Spleen (tissue), 11 donors: Measurements from ENCODE around the gene RBBP7. TPM values are rescaled to one million over a fixed set of nuclear protein-coding genes. Genes with fewer than 3 reads are reported as not detected.
A peak's percentile ranks its signal among the peaks of the same experiment; 100 is the strongest.

Source experiments
- DNase-seq: peaks from one replicate; pipeline ENCODE4 v3.0.0-alpha.2; 2020
- H3K27ac ChIP-seq, 8 donors: fragments of 200-600 bp; sonication (generic) in 7 of 8; 1 replicate in 4 of 8; 2 replicates in 4 of 8; pipeline versions ENCODE4 v1.5.0 to v1.8.0; 2016 to 2021; ENCODE audit warnings: inconsistent platforms in 4 of 8, mild to moderate bottlenecking in 4 of 8, moderate library complexity in 1 of 8
- H3K27me3 ChIP-seq, 7 donors: fragments of 200-600 bp; sonication (generic) in 6 of 7; replicated peaks in 1 of 7; 1 replicate in 4 of 7; 2 replicates in 3 of 7; pipeline versions ENCODE4 v1.5.0 to v1.8.0; 2016 to 2021; ENCODE audit warnings: inconsistent platforms in 3 of 7, mild to moderate bottlenecking in 1 of 7
- H3K36me3 ChIP-seq, 6 donors: fragments of 200-600 bp; sonication (generic) in 5 of 6; 1 replicate in 4 of 6; 2 replicates in 2 of 6; pipeline versions ENCODE4 v1.5.0 to v1.8.0; 2016 to 2021; ENCODE audit warnings: inconsistent platforms in 2 of 6
- H3K4me1 ChIP-seq, 6 donors: fragments of 200-600 bp; sonication (generic) in 5 of 6; 1 replicate in 3 of 6; 2 replicates in 3 of 6; pipeline versions ENCODE4 v1.5.0 to v1.8.0; 2016 to 2021; ENCODE audit warnings: inconsistent platforms in 3 of 6
- H3K4me3 ChIP-seq, 8 donors: fragments of 200-600 bp; sonication (generic) in 7 of 8; 1 replicate in 4 of 8; 2 replicates in 4 of 8; pipeline versions ENCODE4 v1.5.0 to v1.8.0; 2016 to 2021; ENCODE audit warnings: inconsistent platforms in 4 of 8, mild to moderate bottlenecking in 4 of 8, moderate library complexity in 2 of 8
- H3K9me3 ChIP-seq, 8 donors: fragments of 200-600 bp; sonication (generic) in 7 of 8; 1 replicate in 4 of 8; 2 replicates in 4 of 8; pipeline versions ENCODE4 v1.5.0 to v1.8.0; 2016 to 2021; ENCODE audit warnings: inconsistent platforms in 4 of 8
- CTCF ChIP-seq, 11 experiments: fragments of 200-600 bp in 7 of 11; fragments of 450-650 bp in 4 of 11; sonication (generic) in 4 of 11; IDR thresholded peaks in 8 of 11; conservative IDR thresholded peaks in 3 of 11; 1 replicate in 7 of 11; 2 replicates in 4 of 11; pipeline versions ENCODE4 v1.4.0 to v1.8.0; 2016 to 2021; ENCODE audit warnings: antibody characterized with exemption in 11 of 11, inconsistent platforms in 4 of 11, mild to moderate bottlenecking in 1 of 11
- POLR2A ChIP-seq, 3 donors: fragments of 450-650 bp; IDR thresholded peaks; one replicate each; pipeline ENCODE4 v1.5.1; 2017; ENCODE audit warnings: antibody characterized with exemption in 3 of 3, mild to moderate bottlenecking in 1 of 3
- POLR2AphosphoS5 ChIP-seq, 3 donors: sonication (generic); formaldehyde crosslinking; IDR thresholded peaks; one replicate each; pipeline ENCODE4 v1.5.1; 2017; ENCODE audit warnings: antibody characterized with exemption in 3 of 3
- WGBS, 5 donors: extraction: QIAGEN DNeasy Blood & Tissue Kit in 3 of 5; methylation state at CpG; one replicate each; pipeline versions ENCODE4 v1.1.5 to v1.1.7; 2013 to 2018; 5-methylcytosine and 5-hydroxymethylcytosine counted together
- intact Hi-C: fragments of 100-400 bp; cut with DNase I; formaldehyde crosslinking; loops from one replicate; pipeline ENCODE4 v1.15.0; 2023; ENCODE audit warnings: low total_unique reads
- polyA plus RNA-seq, 3 donors: library from polyadenylated mRNA; stranded (reverse); fragments of 200-250 nt; gene quantifications; one replicate each; pipeline ENCODE4 v1.2.1, GENCODE V29; 2013
- total RNA-seq, 7 donors: library from RNA; depleted of rRNA in 3 of 7; stranded (reverse); fragments of >200 nt in 3 of 7; fragmentation: NEBNext Ultra II Directional in 4 of 7; extraction: Animal tissue kit (Norgen Biotek cat#: 25700) in 4 of 7; gene quantifications; one replicate each; pipeline versions ENCODE4 v1.1.0 to v1.2.1, GENCODE V29; 2016 to 2021
- donor health status: healthy with polysubstance abuse.
- donor health status: DM: no; HTN: no; CAD: no; lungs with moderate emphysema.
- donor health status: DM: no; HTN: no; CAD: no.
- donor health status: Bipolar disorder and iron deficiency.
- donor health status: healthy.
- donor health status: DM: no; HTN: no; CAD: no.
- donor health status: DM: yes; HTN: yes; CAD: no.

Gene RBBP7
- total and polyA plus RNA-seq, 10 donors, result 68.5 to 132 (median 76.9) TPM

- Histone ChIP-seq H3K4me1 (peaks cover 0 to 4% (median 0%) of the 10 kb centered on the region in 6 donors), H3K27me3 (no peaks in the 10 kb centered on the region), H3K36me3 (peaks cover 0 to 100% (median 59%) of the 10 kb centered on the region in 6 donors), H3K27ac (no peak overlapping the region), H3K9me3 (no peaks in the 10 kb centered on the region), H3K4me3 (no peak overlapping the region)
- DNase-seq, result no peak
- intact Hi-C loops, result no loop called here
- no peak for TF ChIP-seq POLR2AphosphoS5 (IDR thresholded peaks at IDR 0.05)
- WGBS, 5 donors, result 88 to 92% (median 89%) methylated on average over 6 to 11 of the region's 11 CpGs
Measured at GRCh38 chrX:16838202-16839066, 31.7 kb downstream of the RBBP7 start.

- Histone ChIP-seq H3K4me1 (peaks cover 0 to 4% (median 0%) of the 10 kb centered on the region in 6 donors), H3K9me3 (no peaks in the 10 kb centered on the region), H3K36me3 (peaks cover 0 to 100% (median 62%) of the 10 kb centered on the region in 6 donors), H3K4me3 (no peak overlapping the region), H3K27ac (peak overlapping the region in 3 of 8 donors; percentile 20 to 53 (median 26)), H3K27me3 (no peaks in the 10 kb centered on the region)
- TF ChIP-seq CTCF (IDR thresholded peaks at IDR 0.05 in 8 of 11, conservative IDR thresholded peaks at IDR 0.05 in 3 of 11) (peak in 9 of 11 experiments; percentile 9 to 57 (median 53)), POLR2AphosphoS5 (IDR thresholded peaks at IDR 0.05) (peak; percentile 56 to 71 (median 60)), POLR2A (IDR thresholded peaks at IDR 0.05) (no peak)
- intact Hi-C loops, result no loop called here
- WGBS, 5 donors, result 49 to 75% (median 71%) methylated on average over 6 to 9 of the region's 9 CpGs
- no peak for DNase-seq
Measured at GRCh38 chrX:16836371-16836770, 33.8 kb downstream of the RBBP7 start.

GRCh38 chrX:16834806-16835205, 35.4 kb downstream of the RBBP7 start:
- peaks cover 0 to 96% (median 55%) of the 10 kb centered on the region in 6 donors for H3K36me3 ChIP-seq
- H3K4me3 ChIP-seq, result no peak overlapping the region
- H3K27me3 ChIP-seq, result no peaks in the 10 kb centered on the region
- H3K9me3 ChIP-seq, result no peaks in the 10 kb centered on the region
- intact Hi-C loops, result no loop called here
- 88 to 96% (median 91%) methylated on average over 6 of the region's 6 CpGs for WGBS, 5 donors
- TF ChIP-seq CTCF (IDR thresholded peaks at IDR 0.05 in 8 of 11, conservative IDR thresholded peaks at IDR 0.05 in 3 of 11) (no peak), POLR2AphosphoS5 (IDR thresholded peaks at IDR 0.05) (no peak), POLR2A (IDR thresholded peaks at IDR 0.05) (no peak)
- no peak overlapping the region for H3K27ac ChIP-seq
- peaks cover 0 to 4% (median 0%) of the 10 kb centered on the region in 6 donors for H3K4me1 ChIP-seq
- DNase-seq, result no peak

- 83 to 97% (median 89%) methylated on average over 5 of the region's 5 CpGs for WGBS, 5 donors
- Histone ChIP-seq H3K36me3 (peaks cover 0 to 91% (median 50%) of the 10 kb centered on the region in 6 donors), H3K9me3 (no peaks in the 10 kb centered on the region), H3K27me3 (no peaks in the 10 kb centered on the region), H3K4me1 (peaks cover 0 to 4% (median 0%) of the 10 kb centered on the region in 6 donors), H3K4me3 (no peak overlapping the region), H3K27ac (no peak overlapping the region)
- intact Hi-C loops, result no loop called here
- no peak for DNase-seq
- TF ChIP-seq CTCF (IDR thresholded peaks at IDR 0.05 in 8 of 11, conservative IDR thresholded peaks at IDR 0.05 in 3 of 11), result no peak
- no peak for TF ChIP-seq POLR2AphosphoS5 (IDR thresholded peaks at IDR 0.05)
- TF ChIP-seq POLR2A (IDR thresholded peaks at IDR 0.05), result no peak
Measured at GRCh38 chrX:16832301-16832700, 37.9 kb downstream of the RBBP7 start.
